ENCODE results near the gene TXNRD3. TPM values are rescaled to one million over a fixed set of nuclear protein-coding genes. Genes with fewer than 3 reads are reported as not detected.

Gene TXNRD3
- total RNA-seq (1 to 10 TPM; 1.3 TPM), polyA plus RNA-seq (1.3 TPM)

DNA sequence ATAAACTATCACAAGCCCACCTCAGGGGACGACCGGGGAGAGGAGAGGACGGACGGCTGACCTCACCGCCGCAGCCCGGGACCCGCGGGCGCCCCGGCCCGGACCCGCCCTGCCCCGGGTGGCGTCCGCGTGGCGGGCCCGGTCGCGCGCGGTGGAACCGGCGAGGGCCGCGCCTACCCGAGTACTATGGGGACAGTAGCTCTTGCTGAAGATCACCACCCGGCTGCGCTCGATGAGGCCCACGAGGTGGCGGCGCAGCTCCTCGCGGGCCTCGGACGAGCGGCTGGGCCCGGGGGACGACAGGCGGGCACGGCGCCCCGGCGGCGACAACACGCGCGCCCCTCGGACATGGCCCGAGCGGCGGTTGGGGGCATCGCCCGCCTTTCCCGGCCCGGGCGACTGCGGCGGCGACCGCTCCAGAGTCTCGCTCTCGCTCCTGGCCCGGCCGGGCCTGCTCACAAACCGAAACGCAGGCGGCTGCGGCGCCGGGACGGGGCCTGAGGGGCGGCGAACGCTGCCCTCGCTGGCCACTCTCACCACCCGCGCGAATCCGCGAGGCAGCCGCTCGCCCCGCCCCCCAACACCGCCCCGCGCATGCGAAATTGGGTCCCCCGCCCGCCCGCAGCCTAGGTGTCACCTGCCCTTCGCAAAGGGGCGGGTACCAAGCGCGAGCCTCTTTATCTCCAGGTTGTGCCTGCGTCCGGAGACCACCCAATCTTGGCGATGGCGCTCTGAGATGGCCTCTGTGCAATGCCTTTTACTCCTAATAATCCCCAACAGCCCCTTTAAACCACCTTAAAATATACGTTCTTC lies at the start of gene TXNRD3:
Gene TXNRD3 (minus strand): TSS at position 554 of the 813 bp plus-strand sequence.
- peaks cover 3% of the 10 kb centered on the region for H3K4me1 ChIP-seq (ENCODE audit: insufficient read depth, low read length)
- H3K9me3 Mint-ChIP-seq: no peaks in the 10 kb centered on the region
- H3K4me3 Mint-ChIP-seq: peak within 1 kb of the TSS; percentile 79 to 91 (median 84)
- H3K27me3 Mint-ChIP-seq: peaks cover 23 to 59% of the 10 kb centered on the region in 2 donors
- H3K4me1 Mint-ChIP-seq: peaks cover 4 to 11% (median 6%) of the 10 kb centered on the region in 3 donors
- no peaks in the 10 kb centered on the region for H3K27me3 ChIP-seq (ENCODE audit: insufficient read depth, low read length, poor library complexity, severe bottlenecking)
- CTCF ChIA-PET: no interaction called here
- no peaks in the 10 kb centered on the region for H3K36me3 ChIP-seq (ENCODE audit: insufficient read depth, low read length)
- no peaks in the 10 kb centered on the region for H3K9me3 ChIP-seq (ENCODE audit: low read length)
- H3K27ac Mint-ChIP-seq: peak within 1 kb of the TSS in 3 of 8 donors; percentile 54 to 77 (median 76)
- POLR2A ChIA-PET: interaction anchor here (0.9 kb wide), 1 partner anchor 50 kb away, joined by 3 read pairs; the partner anchor contains the start of gene CHCHD6
- peak; percentile 35 to 74 (median 39) for DNase-seq
- peaks cover 0 to 2% (median 0%) of the 10 kb centered on the region in 3 donors for H3K36me3 Mint-ChIP-seq
- H3K4me3 ChIP-seq (ENCODE audit: low read length): peak within 1 kb of the TSS; percentile 56
- no peak within 1 kb of the TSS for H3K27ac ChIP-seq (ENCODE audit: low read depth, low read length)

DNA sequence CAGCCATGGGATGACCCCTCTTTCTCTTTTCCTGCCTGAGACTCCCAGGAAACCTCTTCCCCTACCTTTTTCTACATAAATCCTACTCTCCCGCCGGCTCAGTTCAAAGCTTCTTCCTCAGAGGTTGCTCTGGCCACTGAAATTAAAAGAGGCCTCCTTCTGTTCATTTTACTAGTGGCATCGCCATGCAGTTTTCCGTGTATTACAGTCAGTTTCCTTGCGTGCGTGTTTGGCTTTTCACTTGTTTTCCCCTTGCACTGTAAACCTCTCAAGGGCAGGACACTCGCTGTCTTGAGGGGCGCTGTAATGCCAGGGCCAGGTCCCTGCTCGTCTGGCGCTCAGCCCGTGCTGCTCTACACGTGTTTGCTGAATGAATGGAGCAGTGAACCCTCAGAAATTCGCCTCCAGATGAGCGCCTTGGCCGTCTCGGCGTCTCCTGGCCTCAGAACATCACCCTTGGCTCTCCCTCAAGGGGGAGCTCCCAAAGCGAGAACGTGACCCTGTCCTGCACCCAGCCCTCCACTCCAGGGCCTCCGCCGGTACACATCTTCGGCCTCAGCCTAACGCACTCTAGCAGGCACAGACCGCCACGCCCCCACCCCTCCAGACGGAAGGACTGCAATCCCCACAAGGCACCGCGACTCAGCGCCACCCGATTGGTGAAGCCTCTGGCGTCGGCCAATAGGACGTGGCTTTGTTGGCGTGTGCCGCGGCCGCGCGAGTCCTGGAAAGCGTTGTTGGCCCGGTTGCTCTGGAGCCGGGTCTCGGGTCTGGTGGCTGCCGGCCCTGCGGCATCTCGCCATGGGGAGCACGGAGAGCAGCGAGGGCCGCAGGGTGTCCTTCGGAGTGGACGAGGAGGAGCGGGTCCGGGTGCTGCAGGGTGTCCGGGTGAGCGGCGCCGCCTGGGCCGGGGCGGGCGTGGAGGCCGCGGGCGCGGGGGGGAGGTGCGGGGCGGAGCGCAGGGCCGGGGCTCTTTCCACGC lies 48.9 kb upstream of the TXNRD3 start, which contains the start of gene CHCHD6:
Gene CHCHD6 (plus strand): TSS at position 729 of the 982 bp plus-strand sequence. CDS start 73 bp downstream, at position 802.
- Mint-ChIP-seq H3K4me3 (peak within 1 kb of the TSS; percentile 82 to 98 (median 96)), H3K4me1 (peaks cover 17 to 20% (median 19%) of the 10 kb centered on the region in 3 donors), H3K9me3 (no peaks in the 10 kb centered on the region), H3K27me3 (peaks cover 4 to 22% of the 10 kb centered on the region in 2 donors), H3K27ac (peak within 1 kb of the TSS; percentile 47 to 98 (median 86)), H3K36me3 (peaks cover 0 to 8% (median 3%) of the 10 kb centered on the region in 3 donors)
- no peaks in the 10 kb centered on the region for H3K9me3 ChIP-seq (ENCODE audit: low read length)
- DNase-seq: peak; percentile 92 to 97 (median 95)
- POLR2A ChIA-PET: interaction anchor here (1.0 kb wide), 1 partner anchor 49 kb away, joined by 3 read pairs; the partner anchor contains the start of gene TXNRD3
- H3K4me1 ChIP-seq (ENCODE audit: insufficient read depth, low read length): peaks cover 14% of the 10 kb centered on the region
- H3K27me3 ChIP-seq (ENCODE audit: insufficient read depth, low read length, poor library complexity, severe bottlenecking): no peaks in the 10 kb centered on the region
- CTCF ChIA-PET: interaction anchor here (1.6 to 1.7 kb wide), 2 partner anchors 10 to 279 kb away, joined by 3 to 9 read pairs; partner anchors contain the start of gene PLXNA1
- no peaks in the 10 kb centered on the region for H3K36me3 ChIP-seq (ENCODE audit: insufficient read depth, low read length)
- peak within 1 kb of the TSS; percentile 15 for H3K27ac ChIP-seq (ENCODE audit: low read depth, low read length)
- peak within 1 kb of the TSS; percentile 74 for H3K4me3 ChIP-seq (ENCODE audit: low read length)

DNA sequence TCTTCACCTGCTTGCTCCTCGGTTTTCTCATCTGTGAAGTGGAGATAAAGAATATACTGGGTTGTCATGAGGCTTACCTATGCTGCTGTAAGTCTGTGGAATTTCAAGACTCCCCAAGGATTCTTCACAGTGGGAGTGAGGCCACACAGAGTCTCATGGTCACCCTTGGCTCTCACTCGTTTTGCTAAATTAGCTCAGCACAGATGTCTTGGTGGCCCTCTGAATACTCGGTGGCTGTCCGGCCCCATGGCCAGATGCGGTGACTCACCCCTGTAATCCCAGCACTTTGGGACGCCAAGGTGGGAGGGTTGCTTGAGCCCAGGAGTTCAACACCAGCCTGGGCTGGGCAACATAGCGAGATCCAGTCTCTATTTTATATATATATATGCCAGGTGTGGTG lies 44.1 kb upstream of the TXNRD3 start:
- no peaks in the 10 kb centered on the region for H3K27me3 ChIP-seq (ENCODE audit: insufficient read depth, low read length, poor library complexity, severe bottlenecking)
- Mint-ChIP-seq H3K27ac (no peak overlapping the region), H3K27me3 (peaks cover 27 to 60% of the 10 kb centered on the region in 2 donors), H3K4me3 (no peak overlapping the region), H3K4me1 (peaks cover 8 to 9% (median 9%) of the 10 kb centered on the region in 3 donors), H3K9me3 (no peaks in the 10 kb centered on the region), H3K36me3 (peaks cover 0 to 2% (median 0%) of the 10 kb centered on the region in 3 donors)
- no peak overlapping the region for H3K27ac ChIP-seq (ENCODE audit: low read depth, low read length)
- no peak overlapping the region for H3K4me3 ChIP-seq (ENCODE audit: low read length)
- CTCF ChIA-PET: no interaction called here
- H3K4me1 ChIP-seq (ENCODE audit: insufficient read depth, low read length): peaks cover 7% of the 10 kb centered on the region
- no peaks in the 10 kb centered on the region for H3K9me3 ChIP-seq (ENCODE audit: low read length)
- POLR2A ChIA-PET: no interaction called here
- no peak for DNase-seq
- H3K36me3 ChIP-seq (ENCODE audit: insufficient read depth, low read length): no peaks in the 10 kb centered on the region

- no peak overlapping the region for H3K4me3 ChIP-seq (ENCODE audit: low read length)
- Mint-ChIP-seq H3K4me3 (no peak overlapping the region), H3K27me3 (peaks cover 27 to 77% of the 10 kb centered on the region in 2 donors), H3K4me1 (no peaks in the 10 kb centered on the region), H3K9me3 (no peaks in the 10 kb centered on the region), H3K27ac (no peak overlapping the region), H3K36me3 (peaks cover 0 to 2% (median 0%) of the 10 kb centered on the region in 3 donors)
- H3K27ac ChIP-seq (ENCODE audit: low read depth, low read length): no peak overlapping the region
- H3K36me3 ChIP-seq (ENCODE audit: insufficient read depth, low read length): no peaks in the 10 kb centered on the region
- no peaks in the 10 kb centered on the region for H3K9me3 ChIP-seq (ENCODE audit: low read length)
- H3K4me1 ChIP-seq (ENCODE audit: insufficient read depth, low read length): no peaks in the 10 kb centered on the region
- no peaks in the 10 kb centered on the region for H3K27me3 ChIP-seq (ENCODE audit: insufficient read depth, low read length, poor library complexity, severe bottlenecking)
- no peak for DNase-seq
- CTCF ChIA-PET: interaction anchor here (4.8 kb wide), 1 partner anchor 18 kb away, joined by 16 read pairs; no protein-coding TSS in a partner anchor
- POLR2A ChIA-PET: no interaction called here
Observed at GRCh38 chr3:126696701-126697267, 41.9 kb upstream of the TXNRD3 start.

- no peaks in the 10 kb centered on the region for H3K9me3 ChIP-seq (ENCODE audit: low read length)
- no peaks in the 10 kb centered on the region for H3K27me3 ChIP-seq (ENCODE audit: insufficient read depth, low read length, poor library complexity, severe bottlenecking)
- Mint-ChIP-seq H3K27me3 (peaks cover 29 to 83% of the 10 kb centered on the region in 2 donors), H3K9me3 (no peaks in the 10 kb centered on the region), H3K4me1 (no peaks in the 10 kb centered on the region), H3K27ac (no peak overlapping the region), H3K36me3 (peaks cover 0 to 2% (median 0%) of the 10 kb centered on the region in 3 donors), H3K4me3 (no peak overlapping the region)
- no peak for DNase-seq
- POLR2A ChIA-PET: no interaction called here
- H3K4me3 ChIP-seq (ENCODE audit: low read length): no peak overlapping the region
- CTCF ChIA-PET: interaction anchor here (4.8 kb wide), 1 partner anchor 15 kb away, joined by 16 read pairs; no protein-coding TSS in a partner anchor
- H3K27ac ChIP-seq (ENCODE audit: low read depth, low read length): no peak overlapping the region
- no peaks in the 10 kb centered on the region for H3K36me3 ChIP-seq (ENCODE audit: insufficient read depth, low read length)
- H3K4me1 ChIP-seq (ENCODE audit: insufficient read depth, low read length): no peaks in the 10 kb centered on the region
Observed at GRCh38 chr3:126693921-126694320, 39.0 kb upstream of the TXNRD3 start.

DNA sequence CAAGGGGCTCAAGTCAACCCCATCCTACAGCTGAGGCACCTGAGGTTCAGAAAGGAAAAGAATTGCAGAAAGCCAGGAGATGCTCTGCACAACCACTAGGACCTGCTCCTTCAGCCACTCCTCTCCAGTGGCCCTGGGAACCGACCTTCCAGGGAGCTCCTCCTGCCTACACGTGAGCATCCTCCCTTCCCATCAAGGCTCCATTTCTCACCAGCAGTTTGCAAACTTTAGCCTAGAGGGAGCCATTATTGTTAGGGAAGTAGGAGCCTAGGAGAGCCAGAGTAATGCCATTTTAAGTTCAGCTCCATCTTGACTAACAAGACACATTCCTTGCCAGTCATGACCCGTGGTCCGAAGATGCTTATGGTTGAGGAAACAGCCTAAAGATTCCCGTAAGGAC lies 37.9 kb upstream of the TXNRD3 start:
- ChIA-PET CTCF (interaction anchor here (4.8 kb wide), 1 partner anchor 14 kb away, joined by 16 read pairs; no protein-coding TSS in a partner anchor), POLR2A (no interaction called here)
- H3K27ac Mint-ChIP-seq: no peak overlapping the region
- no peak for DNase-seq
- Histone ChIP-seq H3K27ac (ENCODE audit: low read depth, low read length) (no peak overlapping the region), H3K9me3 (ENCODE audit: low read length) (no peaks in the 10 kb centered on the region), H3K36me3 (ENCODE audit: insufficient read depth, low read length) (no peaks in the 10 kb centered on the region), H3K27me3 (ENCODE audit: insufficient read depth, low read length, poor library complexity, severe bottlenecking) (no peaks in the 10 kb centered on the region), H3K4me1 (ENCODE audit: insufficient read depth, low read length) (no peaks in the 10 kb centered on the region), H3K4me3 (ENCODE audit: low read length) (no peak overlapping the region)
- H3K9me3 Mint-ChIP-seq: no peaks in the 10 kb centered on the region
- H3K4me1 Mint-ChIP-seq: no peaks in the 10 kb centered on the region
- peaks cover 27 to 82% of the 10 kb centered on the region in 2 donors for H3K27me3 Mint-ChIP-seq
- no peak overlapping the region for H3K4me3 Mint-ChIP-seq
- peaks cover 0 to 2% (median 0%) of the 10 kb centered on the region in 3 donors for H3K36me3 Mint-ChIP-seq

DNA sequence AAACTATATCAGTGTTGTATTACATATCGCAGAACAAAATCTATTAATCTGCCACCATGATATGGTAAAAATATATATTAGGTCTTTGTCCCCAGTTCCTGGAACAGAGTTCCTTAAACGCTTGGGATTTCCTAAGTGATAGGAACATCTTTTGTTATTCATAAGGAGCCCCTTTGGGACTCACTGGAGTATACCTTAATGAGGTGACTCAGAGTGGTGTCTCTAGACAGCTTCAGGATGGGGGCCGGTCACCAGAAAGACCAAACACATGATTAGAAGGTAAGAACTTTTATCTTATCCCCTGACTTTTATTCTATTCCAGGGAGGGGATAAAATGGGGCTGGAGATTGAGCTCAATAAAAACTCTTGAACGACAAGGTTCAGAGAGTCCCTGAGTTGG lies 36.8 kb upstream of the TXNRD3 start:
- POLR2A ChIA-PET: no interaction called here
- Mint-ChIP-seq H3K4me1 (no peaks in the 10 kb centered on the region), H3K36me3 (peaks cover 0 to 2% (median 0%) of the 10 kb centered on the region in 3 donors), H3K27ac (no peak overlapping the region), H3K4me3 (no peak overlapping the region), H3K27me3 (peaks cover 19 to 73% of the 10 kb centered on the region in 2 donors), H3K9me3 (no peaks in the 10 kb centered on the region)
- Histone ChIP-seq H3K9me3 (ENCODE audit: low read length) (no peaks in the 10 kb centered on the region), H3K4me1 (ENCODE audit: insufficient read depth, low read length) (no peaks in the 10 kb centered on the region), H3K27ac (ENCODE audit: low read depth, low read length) (no peak overlapping the region), H3K27me3 (ENCODE audit: insufficient read depth, low read length, poor library complexity, severe bottlenecking) (no peaks in the 10 kb centered on the region), H3K36me3 (ENCODE audit: insufficient read depth, low read length) (no peaks in the 10 kb centered on the region), H3K4me3 (ENCODE audit: low read length) (no peak overlapping the region)
- no peak for DNase-seq
- CTCF ChIA-PET: no interaction called here

Measured in CD8-positive, alpha-beta memory T cell (primary cell).